GM21529 (cell line): ENCODE data around the gene PLCD1.
A peak's percentile ranks its signal among the peaks of the same experiment; 100 is the strongest.
"Not testable (repeated sequence)": the region's sequence is repeated elsewhere in the genome, so short reads cannot be mapped to it uniquely, and the experiment has no call there.

Experiments used
- ATAC-seq: cut with Tn5 transposase; IDR thresholded peaks from one replicate; pipeline ENCODE4 v1.9.1; 2021; ENCODE audit not compliant: unreplicated experiment

The PLCD1 gene

DNA sequence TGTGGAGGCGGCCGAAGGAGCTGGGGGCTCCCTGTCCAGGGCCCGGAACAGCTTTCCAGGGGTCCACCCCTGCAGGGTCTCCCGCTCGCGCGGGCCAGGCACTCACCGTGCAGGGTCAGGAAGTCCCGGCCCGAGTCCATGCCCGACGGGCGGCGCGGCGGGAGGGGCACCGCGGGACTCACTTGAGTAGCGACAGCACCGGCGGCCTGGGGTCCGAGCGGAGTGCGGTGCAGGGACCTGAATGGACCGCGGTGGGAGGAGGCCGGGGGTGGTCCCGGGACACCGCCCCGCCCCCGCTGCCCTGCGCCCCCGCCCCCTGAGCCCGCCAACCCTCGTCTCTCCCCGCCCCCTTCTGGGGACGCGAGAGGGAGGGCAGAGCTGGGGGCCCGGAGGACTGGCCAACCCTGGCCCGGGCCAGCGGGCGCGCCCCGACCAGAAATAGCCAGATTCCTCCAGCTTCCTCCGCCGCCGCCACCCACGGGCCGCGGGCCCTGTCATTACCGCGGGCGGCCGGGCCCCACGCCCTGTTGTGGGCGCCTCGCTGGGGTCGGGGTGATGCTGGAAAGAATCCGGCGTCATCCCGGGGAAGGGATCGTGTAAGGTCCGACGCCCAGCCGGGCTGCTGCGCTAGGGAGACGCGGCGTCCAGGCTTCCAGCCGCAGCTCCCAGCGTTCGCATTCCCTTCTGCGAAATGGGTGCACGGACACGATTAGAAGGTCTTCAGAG lies at the start of gene PLCD1:
TSS of gene PLCD1 (minus strand) at position 243 of the 726 bp plus-strand sequence. CDS start at position 140, 103 bp downstream.
- ATAC-seq, result no peak

DNA sequence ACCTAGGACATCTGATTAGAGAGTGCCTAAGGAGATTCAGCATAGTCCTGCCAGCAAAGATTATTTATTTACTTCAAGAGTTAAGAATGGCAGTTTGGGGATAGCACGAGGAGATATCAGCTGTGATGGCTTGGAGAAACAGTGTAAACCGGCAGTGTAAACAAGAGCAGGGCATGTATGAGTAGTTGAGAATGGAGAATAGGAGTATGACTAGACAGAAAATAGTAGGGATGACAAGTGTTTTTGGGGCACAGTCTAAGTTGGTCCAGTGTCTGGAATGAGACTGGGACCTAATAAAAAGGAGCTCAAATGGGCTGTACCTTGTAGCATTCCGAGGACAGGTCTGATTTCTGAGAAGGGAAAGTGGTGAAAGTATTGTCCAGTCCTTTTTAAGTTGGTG lies 47.6 kb upstream of the PLCD1 start:
- ATAC-seq, result not testable (repeated sequence)

DNA sequence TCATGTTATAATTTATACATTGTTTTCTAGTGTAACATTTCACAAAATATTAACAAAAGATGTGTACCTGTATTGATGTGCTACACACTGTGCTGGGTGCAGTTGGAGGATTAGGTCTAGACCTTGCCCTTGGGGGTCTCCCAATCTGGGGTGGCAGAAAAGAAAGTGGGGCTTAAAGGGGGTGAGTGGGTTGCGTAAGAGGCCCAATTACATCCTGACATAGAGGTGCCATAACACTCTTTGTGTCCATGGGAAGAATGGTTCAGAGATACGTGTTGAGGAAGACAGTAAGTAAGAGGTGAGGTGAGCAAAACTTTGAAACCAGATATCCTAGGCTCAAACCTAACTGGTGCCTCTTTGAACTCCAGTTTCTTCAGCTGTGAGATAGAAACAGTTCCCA lies 40.6 kb upstream of the PLCD1 start:
- no peak for ATAC-seq

DNA sequence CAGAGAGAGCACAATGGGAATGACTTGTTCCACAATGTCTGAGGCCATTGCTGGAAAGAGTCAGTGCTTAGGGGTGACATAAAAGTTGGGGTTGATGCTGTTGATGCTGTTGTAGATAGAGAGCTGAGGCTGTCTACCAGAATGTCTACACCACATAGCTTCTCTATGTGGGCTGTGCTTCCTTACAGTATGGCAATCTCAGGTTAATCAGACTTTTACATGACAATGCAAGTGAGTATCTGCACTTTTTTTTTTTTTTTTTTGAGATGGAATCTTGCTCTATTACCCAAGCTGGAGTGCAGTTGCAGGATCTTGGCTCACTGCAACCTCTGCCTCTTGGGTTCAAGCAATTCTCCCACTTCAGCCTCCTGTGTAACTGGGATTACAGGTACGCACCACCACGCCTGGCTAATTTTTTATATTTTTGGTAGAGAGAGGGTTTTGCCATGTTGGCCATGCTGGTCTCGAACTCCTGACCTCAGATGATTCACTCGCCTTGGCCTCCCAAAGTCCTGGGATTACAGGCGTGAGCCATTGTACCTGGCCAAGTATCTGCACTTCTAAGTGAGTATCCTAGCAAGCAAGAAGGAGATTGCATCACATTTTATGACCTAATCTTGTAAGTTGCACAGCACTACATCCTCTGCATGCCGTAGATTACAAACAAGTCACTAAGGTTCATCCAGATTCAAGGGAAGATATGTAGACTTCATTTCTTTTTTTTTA lies 38.2 kb upstream of the PLCD1 start:
- ATAC-seq, result no peak

DNA sequence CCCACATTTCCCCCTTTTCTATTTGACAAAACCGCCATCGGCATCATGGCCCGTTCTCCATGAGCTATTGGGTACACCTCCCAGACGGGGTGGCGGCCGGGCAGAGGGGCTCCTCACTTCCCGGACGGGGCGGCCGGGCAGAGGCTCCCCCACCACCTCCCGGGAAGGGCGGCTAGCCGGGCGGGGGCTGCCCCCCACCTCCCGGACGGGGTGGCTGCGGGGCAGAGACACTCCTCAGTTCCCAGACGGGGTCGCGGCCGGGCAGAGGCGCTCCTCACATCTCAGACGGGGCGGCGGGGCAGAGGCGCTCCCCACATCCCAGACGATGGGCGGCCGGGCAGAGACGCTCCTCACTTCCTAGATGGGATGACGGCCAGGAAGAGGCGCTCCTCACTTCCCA lies 35.0 kb upstream of the PLCD1 start:
- ATAC-seq, result not testable (repeated sequence)

DNA sequence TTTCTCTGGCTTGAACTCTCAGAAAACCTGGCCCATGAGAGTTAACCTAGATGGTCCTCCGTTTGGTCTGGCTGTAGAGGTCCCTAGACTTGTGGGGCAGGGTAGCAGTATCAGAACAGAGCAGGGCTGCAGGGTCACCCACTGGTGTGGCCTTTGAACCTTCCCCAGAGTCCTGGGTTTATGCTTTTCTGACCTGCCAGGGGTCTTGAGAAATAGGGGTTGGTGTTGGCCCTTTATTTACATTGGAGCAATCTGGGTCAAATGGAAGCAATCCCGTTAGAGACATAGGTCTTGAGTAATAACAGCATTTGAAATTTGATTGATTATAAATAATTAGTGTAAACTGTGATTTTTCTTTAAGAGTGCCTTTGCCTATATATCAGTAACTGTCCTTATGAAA lies 33.4 kb upstream of the PLCD1 start:
- ATAC-seq, result no peak

DNA sequence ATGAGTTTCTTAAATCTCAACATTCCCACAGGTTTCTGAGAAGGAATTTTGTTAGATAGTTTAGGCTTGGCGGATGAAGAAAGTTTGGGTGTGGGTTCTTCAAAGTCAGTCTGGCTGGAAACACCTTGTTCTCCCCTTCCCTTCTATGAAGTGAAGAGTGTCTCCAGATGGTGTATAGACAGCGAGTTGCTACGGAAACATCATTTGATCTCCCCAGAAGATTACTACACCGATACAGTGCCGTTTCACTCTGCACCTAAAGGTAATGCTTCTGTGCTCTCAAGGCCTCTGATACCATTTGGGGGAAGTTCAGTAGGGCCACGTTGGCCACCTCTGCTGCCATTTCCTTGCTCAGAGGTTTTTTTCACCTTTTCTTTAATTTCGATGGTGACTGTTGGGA lies 30.1 kb upstream of the PLCD1 start:
- ATAC-seq, result no peak

DNA sequence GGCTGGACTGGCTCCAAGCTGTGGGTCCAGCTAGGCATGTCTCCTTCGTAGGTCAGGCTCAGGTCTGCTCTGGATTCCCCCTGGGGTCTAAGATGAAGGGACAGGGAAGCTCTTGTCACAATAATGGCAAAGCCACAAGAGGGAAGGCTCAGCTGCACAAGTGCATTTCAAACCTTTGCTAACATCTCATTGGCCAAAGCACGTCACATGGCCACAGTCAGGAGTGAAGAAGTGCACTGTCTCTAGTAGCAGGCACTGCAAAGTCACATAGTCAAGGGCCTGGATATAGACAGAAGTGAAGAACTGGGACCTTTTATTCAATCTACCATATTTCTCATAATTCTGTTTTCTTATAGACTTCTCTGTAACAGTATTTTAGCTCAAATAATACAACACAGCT lies 29.7 kb upstream of the PLCD1 start:
- ATAC-seq, result no peak

DNA sequence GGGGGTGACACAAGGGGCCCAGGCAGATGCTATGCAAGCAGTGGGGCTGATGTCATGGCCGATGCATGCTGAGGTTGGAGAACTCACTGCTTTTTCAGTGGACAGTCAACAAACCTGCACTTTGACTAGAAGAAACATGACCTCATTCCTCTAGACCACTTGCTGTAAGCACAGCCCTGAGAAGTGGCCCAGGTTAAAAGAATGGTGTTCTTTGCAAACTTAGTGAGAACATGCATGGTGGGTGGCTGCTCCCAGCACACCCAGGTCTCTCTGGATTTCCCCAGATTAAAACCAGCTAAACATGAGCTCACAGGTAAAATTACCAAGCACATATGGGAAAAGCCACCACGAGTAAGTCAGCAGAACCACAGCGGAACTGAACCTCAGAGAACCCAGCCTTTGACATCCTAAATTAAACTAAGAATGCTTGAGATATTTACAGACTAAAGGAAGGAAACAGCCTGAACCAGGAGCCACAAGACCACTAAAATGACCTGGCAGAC lies 25.1 kb upstream of the PLCD1 start:
- ATAC-seq, result no peak

DNA sequence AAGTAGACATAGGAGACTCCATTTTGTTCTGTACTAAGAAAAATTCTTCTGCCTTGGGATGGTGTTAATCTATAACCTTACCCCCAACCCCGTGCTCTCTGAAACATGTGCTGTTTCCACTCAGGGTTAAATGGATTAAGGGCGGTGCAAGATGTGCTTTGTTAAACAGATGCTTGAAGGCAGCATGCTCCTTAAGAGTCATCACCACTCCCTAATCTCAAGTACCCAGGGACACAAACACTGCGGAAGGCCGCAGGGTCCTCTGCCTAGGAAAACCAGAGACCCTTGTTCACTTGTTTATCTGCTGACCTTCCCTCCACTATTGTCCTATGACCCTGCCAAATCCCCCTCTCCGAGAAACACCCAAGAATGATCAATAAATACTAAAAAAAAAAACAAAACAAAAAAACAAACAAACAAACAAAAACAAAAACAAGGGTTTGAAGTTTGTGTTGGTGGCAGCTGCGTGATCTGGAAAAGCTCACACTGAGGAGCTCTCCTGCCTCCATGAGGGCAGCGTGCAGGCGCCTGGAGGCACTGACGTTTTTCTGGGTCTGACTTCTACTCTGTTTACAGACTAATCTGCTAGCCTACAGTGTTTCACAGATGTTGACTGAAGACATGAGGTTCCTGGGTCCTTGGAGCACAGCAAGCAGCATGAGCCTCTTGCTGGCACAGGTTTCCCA lies 24.5 kb upstream of the PLCD1 start:
- not testable (repeated sequence) for ATAC-seq

DNA sequence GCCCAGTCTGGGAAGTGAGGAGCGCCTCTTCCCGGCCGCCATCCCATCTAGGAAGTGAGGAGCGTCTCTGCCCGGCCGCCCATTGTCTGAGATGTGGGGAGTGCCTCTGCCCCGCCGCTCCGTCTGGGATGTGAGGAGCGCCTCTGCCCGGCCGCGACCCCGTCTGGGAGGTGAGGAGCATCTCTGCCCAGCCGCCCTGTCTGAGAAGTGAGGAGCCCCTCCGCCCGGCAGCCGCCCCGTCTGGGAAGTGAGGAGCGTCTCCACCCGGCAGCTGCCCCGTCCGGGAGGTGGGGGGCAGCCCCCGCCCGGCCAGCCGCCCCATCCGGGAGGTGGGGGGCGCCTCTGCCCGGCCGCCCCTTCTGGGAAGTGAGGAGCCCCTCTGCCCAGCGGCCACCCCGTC lies 23.8 kb upstream of the PLCD1 start:
- ATAC-seq, result not testable (repeated sequence)

DNA sequence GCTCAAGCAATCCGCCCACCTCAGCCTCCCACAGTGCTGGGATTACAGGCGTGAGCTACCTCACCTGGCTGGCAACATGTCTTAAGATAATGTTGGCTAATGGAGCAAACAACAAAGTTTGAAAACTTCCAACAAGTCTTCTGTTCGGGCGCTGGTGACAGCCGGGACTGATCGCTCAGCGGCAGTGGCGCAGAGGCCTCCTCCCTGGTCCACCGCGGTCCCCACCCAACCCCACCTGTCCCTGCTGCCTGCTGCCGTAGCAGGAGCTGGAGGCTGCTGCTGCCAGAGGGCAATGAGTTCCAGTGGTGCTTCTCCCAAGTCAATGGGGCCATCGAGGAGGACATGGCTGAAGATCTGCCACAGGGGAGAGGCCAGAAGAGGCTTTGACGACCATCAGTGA lies 21.7 kb upstream of the PLCD1 start:
- no peak for ATAC-seq

DNA sequence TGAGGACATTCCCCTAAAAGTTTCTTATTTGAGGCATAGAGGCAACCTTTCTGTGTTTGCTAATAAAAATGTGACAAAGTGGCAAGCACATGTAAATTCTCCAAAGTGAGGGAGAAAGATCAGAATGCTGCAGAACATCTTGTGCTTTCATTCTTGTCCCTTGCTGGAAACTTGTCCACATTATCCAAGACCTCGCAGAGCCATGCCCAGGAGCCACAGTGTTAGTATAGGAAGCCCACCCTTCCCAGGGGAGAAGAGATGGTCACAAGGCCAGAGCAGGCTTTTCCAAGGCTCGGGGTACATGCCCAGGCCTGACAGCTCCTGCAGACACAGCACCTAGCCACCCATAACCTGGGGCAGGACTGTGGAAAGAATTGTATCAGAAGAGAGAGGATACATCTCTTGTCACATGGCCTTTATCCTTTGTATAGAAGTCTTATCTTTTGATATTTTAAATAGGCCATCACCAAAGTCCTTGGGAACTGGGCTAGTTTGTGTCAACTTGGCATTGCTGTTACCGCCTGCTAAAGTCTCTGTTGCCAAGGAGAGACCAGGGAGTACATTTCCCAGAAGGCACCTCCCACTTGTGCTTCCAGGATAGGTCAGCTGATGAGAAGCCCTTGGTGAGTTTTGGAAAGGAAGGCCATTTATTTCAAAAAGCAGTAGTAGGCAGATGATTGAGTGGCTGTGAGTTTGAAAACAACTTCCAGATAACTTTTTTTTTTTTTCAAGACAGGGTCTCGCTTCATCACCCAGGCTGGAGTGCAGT lies 20.1 kb upstream of the PLCD1 start:
- no peak for ATAC-seq

DNA sequence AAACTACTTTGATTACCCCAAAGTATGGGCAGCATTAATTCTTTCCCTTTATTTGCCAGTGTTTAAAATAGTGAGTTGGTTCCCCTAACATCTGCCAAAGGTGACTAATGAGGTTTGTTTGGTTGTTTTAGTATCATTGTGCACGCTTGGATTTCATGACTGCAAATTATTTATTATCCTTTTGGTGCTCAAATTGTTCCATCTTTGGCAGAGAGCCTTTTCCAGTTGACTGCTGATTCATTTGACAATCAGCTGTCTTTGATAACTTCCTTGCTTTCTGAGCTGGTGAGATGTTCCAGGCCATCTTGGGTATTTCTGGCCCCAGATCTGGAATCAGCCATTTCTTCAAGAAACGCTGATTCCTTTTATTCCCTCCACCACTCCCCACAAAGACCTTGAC lies 18.5 kb upstream of the PLCD1 start:
- ATAC-seq, result no peak

DNA sequence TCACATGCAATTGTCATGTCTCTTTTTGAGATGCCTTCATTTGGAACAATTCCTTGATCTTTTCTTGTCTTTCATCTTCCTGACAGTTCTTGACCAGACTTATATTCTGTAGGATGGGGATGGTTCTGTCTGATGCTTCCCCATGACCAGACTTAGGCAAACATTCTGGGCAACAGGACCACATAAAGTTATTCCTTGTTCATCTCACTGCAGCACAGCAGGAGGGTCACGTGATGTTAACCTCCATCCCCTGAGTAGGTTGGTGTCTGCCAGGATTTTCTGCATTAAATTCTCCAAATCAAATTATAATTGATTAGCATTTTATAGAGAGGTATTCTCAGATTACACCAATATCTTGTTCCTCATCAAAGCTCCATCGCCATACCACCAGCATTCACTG lies 17.4 kb upstream of the PLCD1 start:
- ATAC-seq, result no peak

DNA sequence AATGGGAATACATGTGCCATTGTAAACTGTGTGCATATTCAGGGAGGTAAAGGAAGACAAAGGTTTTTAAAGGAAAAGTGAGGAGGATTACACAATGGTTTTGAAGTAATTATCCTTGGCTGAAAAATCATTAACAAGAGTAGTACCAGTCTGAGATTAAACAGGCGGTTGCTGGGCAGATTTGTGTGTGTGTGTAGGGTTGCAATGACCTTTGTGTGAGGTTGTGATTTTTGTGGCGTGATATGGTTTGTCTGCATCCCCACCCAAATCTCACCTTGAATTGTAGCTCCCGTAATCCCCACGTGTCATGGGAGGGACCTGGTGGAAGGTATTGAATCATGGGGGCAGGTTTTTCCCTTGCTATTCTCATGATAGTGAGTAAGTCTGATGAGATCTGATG lies 16.6 kb upstream of the PLCD1 start:
- no peak for ATAC-seq

DNA sequence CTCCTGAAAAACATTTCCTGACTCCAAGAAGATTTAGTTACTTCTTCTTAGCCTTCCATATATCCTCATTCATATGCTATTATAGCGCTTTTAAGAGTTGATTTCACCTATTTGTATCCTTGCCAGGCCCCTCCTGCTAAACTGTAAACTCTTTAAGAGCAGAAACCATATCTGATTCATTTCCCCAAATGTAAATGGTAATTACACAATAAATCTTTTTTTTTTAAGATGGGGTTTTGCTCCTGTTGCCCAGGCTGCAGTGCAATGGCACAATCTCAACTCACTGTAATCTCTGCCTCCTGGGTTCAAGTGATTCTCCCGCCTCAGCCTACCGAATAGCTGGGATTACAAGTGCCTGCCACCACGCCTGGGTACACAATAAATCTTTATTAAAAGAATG lies 14.0 kb upstream of the PLCD1 start:
- no peak for ATAC-seq

DNA sequence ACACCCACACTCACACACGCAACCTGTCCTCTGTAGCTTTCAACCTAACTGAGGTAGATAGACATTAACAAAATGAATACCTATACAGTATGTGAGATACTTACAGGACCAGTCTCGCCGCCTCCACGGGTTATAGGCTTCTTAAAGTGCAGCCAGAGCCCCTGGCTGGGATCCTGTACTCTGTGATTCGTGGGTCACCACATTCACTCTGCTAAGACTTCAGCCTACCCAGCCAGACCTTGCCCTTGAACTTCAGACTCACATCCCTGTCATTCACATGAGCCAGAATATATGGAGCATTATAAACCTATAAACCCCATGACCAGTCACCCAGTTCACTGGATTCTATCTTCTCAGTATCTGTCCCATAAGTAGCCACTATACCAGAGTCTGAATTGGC lies 11.0 kb upstream of the PLCD1 start:
- no peak for ATAC-seq

DNA sequence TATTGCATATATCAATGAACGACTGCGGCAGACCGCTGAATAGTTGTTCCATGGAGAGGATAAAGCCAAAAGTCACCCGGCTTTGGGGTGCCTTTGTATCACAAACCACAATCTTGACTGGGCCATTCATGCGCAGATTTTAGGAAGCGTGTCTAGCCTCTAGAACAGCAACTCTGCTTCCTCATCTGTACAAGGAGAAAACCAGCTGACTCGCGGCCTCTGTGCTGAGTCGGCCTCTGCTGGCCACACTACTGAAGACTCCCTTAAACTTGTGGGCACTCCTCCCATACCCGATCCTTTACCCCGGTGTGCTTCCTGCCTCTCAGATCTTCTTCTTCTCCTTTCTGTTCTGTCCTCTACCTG lies 10.4 kb upstream of the PLCD1 start:
- peak; percentile 65 for ATAC-seq

DNA sequence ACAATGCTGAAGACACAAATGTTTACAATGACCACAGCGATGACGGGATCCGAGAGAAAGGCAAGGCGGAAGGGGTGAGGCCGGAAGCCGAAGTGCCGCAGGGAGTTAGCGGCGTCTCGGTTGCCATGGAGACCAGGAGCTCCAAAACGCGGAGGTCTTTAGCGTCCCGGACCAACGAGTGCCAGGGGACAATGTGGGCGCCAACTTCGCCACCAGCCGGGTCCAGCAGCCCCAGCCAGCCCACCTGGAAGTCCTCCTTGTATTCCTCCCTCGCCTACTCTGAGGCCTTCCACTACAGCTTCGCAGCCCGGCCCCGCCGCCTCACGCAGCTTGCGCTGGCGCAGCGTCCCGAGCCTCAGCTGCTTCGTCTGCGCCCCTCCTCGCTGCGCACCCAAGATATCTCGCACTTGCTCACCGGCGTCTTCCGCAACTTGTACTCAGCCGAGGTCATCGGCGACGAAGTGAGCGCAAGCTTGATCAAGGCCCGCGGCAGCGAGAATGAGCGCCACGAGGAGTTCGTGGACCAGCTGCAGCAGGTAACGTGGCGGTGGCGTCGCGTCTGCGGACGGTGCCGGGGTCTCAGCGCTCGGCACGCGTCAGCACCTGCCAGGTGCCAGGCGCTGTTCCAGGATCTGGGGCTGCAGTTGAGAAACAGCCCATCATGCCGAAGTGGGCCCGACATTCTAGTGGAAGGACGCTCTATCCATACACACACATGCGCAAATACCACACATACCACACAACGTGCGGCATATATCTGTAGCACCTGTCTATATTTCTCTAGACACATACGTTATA lies 9.9 kb upstream of the PLCD1 start, which contains the start of gene DLEC1:
TSS of gene DLEC1 (plus strand) at position 108 of the 798 bp plus-strand sequence. CDS start at position 126, 18 bp downstream.
- ATAC-seq, result peak; percentile 83
